ENCODE data around the gene SAMD8. TPM values are rescaled to one million over a fixed set of nuclear protein-coding genes. Genes with fewer than 3 reads are reported as not detected.
A peak's percentile ranks its signal among the peaks of the same experiment; 100 is the strongest.
"Not testable (repeated sequence)": the region's sequence is repeated elsewhere in the genome, so short reads cannot be mapped to it uniquely, and the experiment has no call there.

Gene SAMD8
- polyA plus RNA-seq, 3 donors: 13.0 to 18.8 (median 13.7) TPM

DNA sequence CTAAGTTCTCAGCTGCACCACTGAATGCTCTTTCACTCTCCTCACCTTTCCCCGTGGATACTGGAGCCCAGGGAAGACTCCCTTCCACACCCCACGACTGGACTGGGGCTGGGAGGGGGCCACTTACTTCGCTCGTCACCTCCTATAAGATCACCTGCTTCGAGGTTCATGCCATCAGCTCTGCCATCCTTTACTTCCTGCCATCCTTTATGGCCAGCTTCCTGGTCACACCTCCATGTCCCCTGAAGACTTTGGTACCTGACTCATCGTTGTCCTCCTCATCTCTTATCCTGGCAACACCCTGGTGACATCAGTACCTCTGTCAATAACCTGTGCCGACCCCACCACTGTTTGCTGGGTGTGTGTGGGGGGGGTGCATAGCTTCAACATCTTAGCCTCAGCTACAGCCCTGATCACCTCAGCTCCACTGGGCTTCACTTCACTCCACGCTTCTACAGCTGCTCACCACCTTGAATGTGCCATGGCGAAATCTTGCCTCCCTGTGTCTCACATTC lies 90.4 kb downstream of the SAMD8 start:
- Histone ChIP-seq H3K4me1 (ENCODE audit: control insufficient read depth in 1 of 2, insufficient read depth in 2 of 2, low read length in 2 of 2) (no peaks in the 10 kb centered on the region), H3K4me2 (replicated peaks; ENCODE audit: extremely low read depth, low read length, poor library complexity, severe bottlenecking) (no peak overlapping the region), H3K9ac (ENCODE audit: insufficient read depth, low read length, poor library complexity, severe bottlenecking) (no peak overlapping the region), H3K79me2 (ENCODE audit: insufficient read depth, low read length) (no peaks in the 10 kb centered on the region), H3K27ac (ENCODE audit: low read depth in 1 of 2, low read length in 2 of 2) (no peak overlapping the region), H4K20me1 (ENCODE audit: insufficient read depth, low read length) (no peaks in the 10 kb centered on the region), H3K9me3 (replicated peaks in 1 of 2; ENCODE audit: control insufficient read depth in 1 of 2, insufficient read depth in 1 of 2, low read length in 2 of 2) (no peaks in the 10 kb centered on the region), H3K27me3 (ENCODE audit: control insufficient read depth in 2 of 2, insufficient read depth in 2 of 2, low read length in 2 of 2) (no peaks in the 10 kb centered on the region), H2AFZ (ENCODE audit: insufficient read depth, low read depth, low read length, poor library complexity, severe bottlenecking) (no peak overlapping the region), H3K36me3 (replicated peaks in 1 of 2; ENCODE audit: control insufficient read depth in 1 of 2, insufficient read depth in 2 of 2, low read length in 2 of 2) (no peaks in the 10 kb centered on the region), H3K4me3 (replicated peaks in 1 of 3; ENCODE audit: low read depth in 2 of 3, low read length in 3 of 3) (no peak overlapping the region)
- Mint-ChIP-seq H3K9me3 (no peaks in the 10 kb centered on the region), H3K4me1 (peaks cover 1% of the 10 kb centered on the region), H3K4me3 (no peak overlapping the region), H3K36me3 (peaks cover 0 to 3% of the 10 kb centered on the region in 2 donors), H3K27me3 (ENCODE audit: low read depth in 3 of 3) (peaks cover 0 to 2% (median 0%) of the 10 kb centered on the region in 3 donors), H3K27ac (peak overlapping the region in 4 of 7 donors; percentile 1 to 51 (median 12))
- TF ChIP-seq, protein P1, sequence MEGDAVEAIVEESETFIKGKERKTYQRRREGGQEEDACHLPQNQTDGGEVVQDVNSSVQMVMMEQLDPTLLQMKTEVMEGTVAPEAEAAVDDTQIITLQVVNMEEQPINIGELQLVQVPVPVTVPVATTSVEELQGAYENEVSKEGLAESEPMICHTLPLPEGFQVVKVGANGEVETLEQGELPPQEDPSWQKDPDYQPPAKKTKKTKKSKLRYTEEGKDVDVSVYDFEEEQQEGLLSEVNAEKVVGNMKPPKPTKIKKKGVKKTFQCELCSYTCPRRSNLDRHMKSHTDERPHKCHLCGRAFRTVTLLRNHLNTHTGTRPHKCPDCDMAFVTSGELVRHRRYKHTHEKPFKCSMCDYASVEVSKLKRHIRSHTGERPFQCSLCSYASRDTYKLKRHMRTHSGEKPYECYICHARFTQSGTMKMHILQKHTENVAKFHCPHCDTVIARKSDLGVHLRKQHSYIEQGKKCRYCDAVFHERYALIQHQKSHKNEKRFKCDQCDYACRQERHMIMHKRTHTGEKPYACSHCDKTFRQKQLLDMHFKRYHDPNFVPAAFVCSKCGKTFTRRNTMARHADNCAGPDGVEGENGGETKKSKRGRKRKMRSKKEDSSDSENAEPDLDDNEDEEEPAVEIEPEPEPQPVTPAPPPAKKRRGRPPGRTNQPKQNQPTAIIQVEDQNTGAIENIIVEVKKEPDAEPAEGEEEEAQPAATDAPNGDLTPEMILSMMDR (IDR thresholded peaks at IDR 0.05): no peak
- intact Hi-C loops (cut with micrococcal nuclease): no loop called here
- WGBS (ENCODE audit: insufficient coverage): 98% methylated on average over 7 of the region's 9 CpGs
- no peak for DNase-seq

DNA sequence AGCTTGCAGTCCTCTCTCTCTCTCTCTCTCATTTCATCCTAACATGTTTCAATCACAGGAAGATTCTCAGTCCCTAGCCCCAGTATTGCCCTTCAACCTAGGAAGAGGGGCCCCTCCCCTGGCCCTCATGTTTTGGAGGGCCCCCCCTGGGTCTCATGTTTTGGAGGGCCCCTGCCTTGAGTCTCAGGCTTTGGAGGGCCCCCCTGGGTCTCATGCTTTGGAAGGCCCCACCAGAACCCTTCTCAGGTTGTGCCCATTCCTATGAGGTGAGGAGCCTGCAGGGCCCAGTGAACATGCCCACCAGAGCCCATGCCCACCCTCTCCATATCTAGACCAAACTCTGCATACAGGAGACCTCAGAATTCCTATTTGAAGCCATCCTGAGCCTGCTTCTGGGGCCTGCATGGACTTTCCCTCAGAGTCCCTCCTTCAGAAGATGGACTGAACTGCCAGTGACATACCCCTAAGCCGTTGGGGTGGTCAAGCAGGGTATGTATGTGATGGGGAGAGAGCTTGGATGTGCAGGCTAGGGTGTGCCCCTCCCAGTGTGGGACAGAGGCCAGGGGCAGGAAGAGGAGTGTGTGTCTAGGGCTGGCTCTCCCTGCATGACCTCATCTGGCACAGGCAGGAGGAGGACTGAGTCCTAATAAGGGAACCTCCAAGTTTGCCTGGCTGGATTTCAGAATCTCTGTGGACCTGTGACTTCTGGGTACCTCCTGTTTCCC lies 91.0 kb downstream of the SAMD8 start:
- Histone ChIP-seq H3K79me2 (ENCODE audit: insufficient read depth, low read length) (no peaks in the 10 kb centered on the region), H2AFZ (ENCODE audit: insufficient read depth, low read depth, low read length, poor library complexity, severe bottlenecking) (no peak overlapping the region), H3K4me3 (replicated peaks in 1 of 3; ENCODE audit: low read depth in 2 of 3, low read length in 3 of 3) (no peak overlapping the region), H3K36me3 (replicated peaks in 1 of 2; ENCODE audit: control insufficient read depth in 1 of 2, insufficient read depth in 2 of 2, low read length in 2 of 2) (no peaks in the 10 kb centered on the region), H3K9ac (ENCODE audit: insufficient read depth, low read length, poor library complexity, severe bottlenecking) (no peak overlapping the region), H4K20me1 (ENCODE audit: insufficient read depth, low read length) (no peaks in the 10 kb centered on the region), H3K27ac (ENCODE audit: low read depth in 1 of 2, low read length in 2 of 2) (no peak overlapping the region), H3K4me2 (replicated peaks; ENCODE audit: extremely low read depth, low read length, poor library complexity, severe bottlenecking) (no peak overlapping the region), H3K4me1 (ENCODE audit: control insufficient read depth in 1 of 2, insufficient read depth in 2 of 2, low read length in 2 of 2) (no peaks in the 10 kb centered on the region), H3K27me3 (ENCODE audit: control insufficient read depth in 2 of 2, insufficient read depth in 2 of 2, low read length in 2 of 2) (no peaks in the 10 kb centered on the region), H3K9me3 (replicated peaks in 1 of 2; ENCODE audit: control insufficient read depth in 1 of 2, insufficient read depth in 1 of 2, low read length in 2 of 2) (no peaks in the 10 kb centered on the region)
- no peak overlapping the region for H3K4me3 Mint-ChIP-seq
- TF ChIP-seq, protein P1 (IDR thresholded peaks at IDR 0.05): no peak
- H3K27ac Mint-ChIP-seq: peak overlapping the region in 1 of 7 donors; percentile 51
- 100% methylated on average over 1 of the region's 1 CpG for WGBS (ENCODE audit: insufficient coverage)
- peaks cover 0 to 2% of the 10 kb centered on the region in 2 donors for H3K36me3 Mint-ChIP-seq
- peaks cover 0 to 2% (median 0%) of the 10 kb centered on the region in 3 donors for H3K27me3 Mint-ChIP-seq (ENCODE audit: low read depth in 3 of 3)
- H3K9me3 Mint-ChIP-seq: no peaks in the 10 kb centered on the region
- H3K4me1 Mint-ChIP-seq: peaks cover 1% of the 10 kb centered on the region
- DNase-seq: no peak
- intact Hi-C loops (cut with micrococcal nuclease): no loop called here

DNA sequence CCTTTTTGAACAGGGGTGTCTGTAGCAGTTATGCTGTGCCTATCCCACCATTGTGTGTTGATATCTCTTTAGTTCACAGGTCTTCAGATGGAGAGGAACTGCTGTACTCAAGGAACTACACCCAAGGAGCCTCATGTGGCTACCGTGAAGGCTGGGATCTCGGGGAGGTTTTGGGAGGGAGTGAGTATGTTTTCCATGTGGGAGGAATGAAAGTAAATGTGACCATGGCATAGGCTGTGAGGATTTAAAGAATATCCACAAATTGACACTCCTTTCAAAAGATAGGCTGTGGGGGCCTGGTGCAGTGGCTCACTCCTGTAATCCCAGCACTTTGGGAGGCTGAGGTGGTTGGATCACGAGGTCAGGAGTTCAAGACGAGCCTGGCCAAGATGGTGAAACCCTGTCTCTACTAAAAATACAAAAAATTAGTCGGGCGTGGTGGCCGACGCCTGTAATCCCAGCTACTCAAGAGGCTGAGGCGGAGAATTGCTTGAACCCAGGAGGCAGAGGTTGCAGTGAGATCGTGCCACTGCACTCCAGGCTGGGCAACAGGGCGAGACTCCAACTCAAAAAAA lies 91.7 kb downstream of the SAMD8 start:
- H3K27ac ChIP-seq (ENCODE audit: low read depth in 1 of 2, low read length in 2 of 2); H2AFZ ChIP-seq (ENCODE audit: insufficient read depth, low read depth, low read length, poor library complexity, severe bottlenecking); DNase-seq; H3K4me1 ChIP-seq (ENCODE audit: control insufficient read depth in 1 of 2, insufficient read depth in 2 of 2, low read length in 2 of 2); H3K4me3 Mint-ChIP-seq; H4K20me1 ChIP-seq (ENCODE audit: insufficient read depth, low read length); H3K4me2 ChIP-seq (replicated peaks; ENCODE audit: extremely low read depth, low read length, poor library complexity, severe bottlenecking); H3K36me3 ChIP-seq (replicated peaks in 1 of 2; ENCODE audit: control insufficient read depth in 1 of 2, insufficient read depth in 2 of 2, low read length in 2 of 2); H3K9me3 ChIP-seq (replicated peaks in 1 of 2; ENCODE audit: control insufficient read depth in 1 of 2, insufficient read depth in 1 of 2, low read length in 2 of 2); H3K9ac ChIP-seq (ENCODE audit: insufficient read depth, low read length, poor library complexity, severe bottlenecking); H3K4me3 ChIP-seq (replicated peaks in 1 of 3; ENCODE audit: low read depth in 2 of 3, low read length in 3 of 3); H3K36me3 Mint-ChIP-seq; H3K79me2 ChIP-seq (ENCODE audit: insufficient read depth, low read length); intact Hi-C loops (cut with micrococcal nuclease); H3K27me3 Mint-ChIP-seq (ENCODE audit: low read depth in 3 of 3); H3K27me3 ChIP-seq (ENCODE audit: control insufficient read depth in 2 of 2, insufficient read depth in 2 of 2, low read length in 2 of 2); H3K4me1 Mint-ChIP-seq; H3K9me3 Mint-ChIP-seq: not testable (repeated sequence)
- 100% methylated on average over 2 of the region's 11 CpGs for WGBS (ENCODE audit: insufficient coverage)
- H3K27ac Mint-ChIP-seq: peak overlapping the region in 3 of 7 donors; percentile 0 to 51 (median 43)

Measured in CD14-positive monocyte (primary cell).